Astrocyte (in vitro differentiated cells and primary cell): Measurements from ENCODE around the gene OSBPL1A.

Source experiments
- EZH2 ChIP-seq: IDR thresholded peaks from 2 replicates; pipeline ENCODE4 v1.6.1; 2012; ENCODE audit warnings: mild to moderate bottlenecking, low read length, inconsistent platforms; ENCODE audit not compliant: insufficient read depth
- TF ChIP-seq, protein P1 (sequence below): IDR thresholded peaks from 2 replicates; pipeline ENCODE4 v1.5.1; 2011; ENCODE audit warnings: low read depth, mild to moderate bottlenecking, inconsistent platforms, low read length, moderate library complexity; ENCODE audit not compliant: insufficient read depth

DNA sequence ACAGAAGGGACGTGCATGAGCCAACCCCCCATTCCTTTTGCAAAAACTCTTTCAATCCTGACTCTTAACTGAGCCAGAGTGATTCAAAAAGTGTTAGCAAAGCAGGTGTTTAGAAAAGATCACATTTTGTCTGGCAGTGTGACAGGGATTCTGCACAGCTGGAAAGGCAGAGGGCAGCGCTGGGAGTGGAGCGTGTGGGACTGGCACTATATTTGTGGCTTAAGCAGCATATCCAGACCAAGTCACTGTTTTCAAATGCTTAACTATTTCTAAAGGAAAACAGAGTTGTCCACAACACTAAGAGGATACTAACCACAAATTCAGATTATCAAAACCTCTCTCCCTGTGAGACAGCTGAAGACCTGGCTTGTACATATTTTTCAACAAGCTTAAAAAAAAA is 239.8 kb downstream of the OSBPL1A start:
- TF ChIP-seq, protein P1, sequence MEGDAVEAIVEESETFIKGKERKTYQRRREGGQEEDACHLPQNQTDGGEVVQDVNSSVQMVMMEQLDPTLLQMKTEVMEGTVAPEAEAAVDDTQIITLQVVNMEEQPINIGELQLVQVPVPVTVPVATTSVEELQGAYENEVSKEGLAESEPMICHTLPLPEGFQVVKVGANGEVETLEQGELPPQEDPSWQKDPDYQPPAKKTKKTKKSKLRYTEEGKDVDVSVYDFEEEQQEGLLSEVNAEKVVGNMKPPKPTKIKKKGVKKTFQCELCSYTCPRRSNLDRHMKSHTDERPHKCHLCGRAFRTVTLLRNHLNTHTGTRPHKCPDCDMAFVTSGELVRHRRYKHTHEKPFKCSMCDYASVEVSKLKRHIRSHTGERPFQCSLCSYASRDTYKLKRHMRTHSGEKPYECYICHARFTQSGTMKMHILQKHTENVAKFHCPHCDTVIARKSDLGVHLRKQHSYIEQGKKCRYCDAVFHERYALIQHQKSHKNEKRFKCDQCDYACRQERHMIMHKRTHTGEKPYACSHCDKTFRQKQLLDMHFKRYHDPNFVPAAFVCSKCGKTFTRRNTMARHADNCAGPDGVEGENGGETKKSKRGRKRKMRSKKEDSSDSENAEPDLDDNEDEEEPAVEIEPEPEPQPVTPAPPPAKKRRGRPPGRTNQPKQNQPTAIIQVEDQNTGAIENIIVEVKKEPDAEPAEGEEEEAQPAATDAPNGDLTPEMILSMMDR, result no peak
- no peak for TF ChIP-seq EZH2
